Neuronal stem cell (in vitro differentiated cells): ENCODE data around the gene ATP5MG.

ENCODE experiments used
- DNase-seq: peaks from one replicate; pipeline ENCODE4 v3.0.0-alpha.2; 2013; ENCODE audit warnings: low spot score
- H2AFZ ChIP-seq: one replicate; pipeline ENCODE4 v1.6.1; 2013; ENCODE audit warnings: mild to moderate bottlenecking, low read length, inconsistent platforms
- H2AK5ac ChIP-seq: 2 replicates; pipeline ENCODE4 v1.6.1; 2013; ENCODE audit warnings: low read depth, mild to moderate bottlenecking, inconsistent platforms, low read length, moderate library complexity, mixed read lengths
- H2BK120ac ChIP-seq: 2 replicates; pipeline ENCODE4 v1.6.1; 2013; ENCODE audit warnings: low read depth, mild to moderate bottlenecking, inconsistent platforms, low read length, moderate library complexity, mixed read lengths
- H2BK12ac ChIP-seq: one replicate; pipeline ENCODE4 v1.6.1; 2013; ENCODE audit warnings: low read length, inconsistent platforms
- H2BK15ac ChIP-seq: 2 replicates; pipeline ENCODE4 v1.6.1; 2013; ENCODE audit warnings: mild to moderate bottlenecking, low read length, inconsistent platforms, mixed read lengths
- H2BK5ac ChIP-seq: one replicate; pipeline ENCODE4 v1.6.1; 2013; ENCODE audit warnings: inconsistent platforms, mild to moderate bottlenecking, low read length, moderate library complexity
- H3K14ac ChIP-seq: one replicate; pipeline ENCODE4 v1.6.1; 2013; ENCODE audit warnings: low read length, inconsistent platforms
- H3K18ac ChIP-seq: 2 replicates; pipeline ENCODE4 v1.6.1; 2013; ENCODE audit warnings: low read length, inconsistent platforms
- H3K23ac ChIP-seq: 2 replicates; pipeline ENCODE4 v1.6.1; 2013; ENCODE audit warnings: low read depth, mild to moderate bottlenecking, mixed read lengths, low read length, inconsistent platforms; ENCODE audit not compliant: poor library complexity
- H3K27ac ChIP-seq: replicated peaks from 3 replicates; pipeline ENCODE4 v1.5.1; 2013; ENCODE audit warnings: low read length, inconsistent platforms
- H3K27me3 ChIP-seq, 3 experiments: 2 replicates each; pipeline ENCODE4 v1.6.1; 2013; ENCODE audit warnings: low read length in 3 of 3, mild to moderate bottlenecking in 2 of 3, inconsistent platforms in 1 of 3, low read depth in 1 of 3, mixed read lengths in 1 of 3, moderate library complexity in 1 of 3; ENCODE audit not compliant: control insufficient read depth in 3 of 3, insufficient read depth in 3 of 3
- H3K36me3 ChIP-seq, 2 donors: replicated peaks in 1 of 2; 2 replicates each; pipeline ENCODE4 v1.6.1; 2013; ENCODE audit warnings: low read length in 2 of 2; ENCODE audit not compliant: control insufficient read depth in 2 of 2, insufficient read depth in 2 of 2
- H3K4ac ChIP-seq: 2 replicates; pipeline ENCODE4 v1.6.1; 2013; ENCODE audit warnings: inconsistent platforms, mild to moderate bottlenecking, low read length, moderate library complexity
- H3K4me1 ChIP-seq, 2 donors: 1 replicate in 1 of 2; 2 replicates in 1 of 2; pipeline ENCODE4 v1.6.1; 2013; ENCODE audit warnings: low read length in 2 of 2, low read depth in 1 of 2; ENCODE audit not compliant: control insufficient read depth in 2 of 2, insufficient read depth in 1 of 2
- H3K4me2 ChIP-seq: one replicate; pipeline ENCODE4 v1.6.1; 2013; ENCODE audit warnings: mild to moderate bottlenecking, low read length, inconsistent platforms; ENCODE audit not compliant: insufficient read depth, poor library complexity, severe bottlenecking
- H3K4me3 ChIP-seq, 2 donors: 2 replicates each; pipeline ENCODE4 v1.5.1; 2013; ENCODE audit warnings: low read length in 2 of 2, mild to moderate bottlenecking in 2 of 2, inconsistent platforms in 1 of 2, moderate library complexity in 1 of 2
- H3K79me1 ChIP-seq: one replicate; pipeline ENCODE4 v1.6.1; 2013; ENCODE audit warnings: low read depth, mild to moderate bottlenecking, inconsistent platforms, low read length, moderate library complexity
- H3K9ac ChIP-seq: one replicate; pipeline ENCODE4 v1.6.1; 2013; ENCODE audit warnings: mild to moderate bottlenecking, low read depth, low read length, inconsistent platforms; ENCODE audit not compliant: poor library complexity
- H3K9me3 ChIP-seq, 2 donors: replicated peaks in 1 of 2; 2 replicates each; pipeline versions ENCODE3 to v1.6.1; 2013; ENCODE audit warnings: low read length in 2 of 2, mild to moderate bottlenecking in 2 of 2, inconsistent platforms in 1 of 2, low read depth in 1 of 2, mixed read lengths in 1 of 2, moderate library complexity in 1 of 2; ENCODE audit not compliant: control insufficient read depth in 2 of 2, insufficient read depth in 1 of 2
- H4K8ac ChIP-seq: one replicate; pipeline ENCODE4 v1.6.1; 2013; ENCODE audit warnings: low read depth, mild to moderate bottlenecking, inconsistent platforms, low read length, moderate library complexity
- H4K91ac ChIP-seq: one replicate; pipeline ENCODE4 v1.6.1; 2013; ENCODE audit warnings: low read length, low read depth, mild to moderate bottlenecking, inconsistent platforms; ENCODE audit not compliant: poor library complexity
- WGBS, 2 donors: extraction: QIAGEN DNeasy Blood & Tissue Kit; methylation state at CpG; one replicate each; pipeline ENCODE4 v1.1.7; 2013; ENCODE audit warnings: missing lambda C conversion rate in 2 of 2, mixed read lengths in 1 of 2; ENCODE audit not compliant: insufficient read length in 2 of 2, insufficient replicate concordance in 1 of 2; ENCODE audit errors: extremely low coverage in 2 of 2; 5-methylcytosine and 5-hydroxymethylcytosine counted together

Gene ATP5MG

GRCh38 chr11:118373263-118373662 is 28.1 kb upstream of the ATP5MG start:
- Histone ChIP-seq H3K14ac (no peak overlapping the region), H3K36me3 (peaks cover 17 to 91% of the 10 kb centered on the region in 2 donors), H3K79me1 (no peaks in the 10 kb centered on the region), H3K27me3 (no peaks in the 10 kb centered on the region), H3K4me2 (no peak overlapping the region), H3K4ac (no peak overlapping the region), H4K91ac (no peak overlapping the region), H2AK5ac (no peak overlapping the region), H3K4me1 (no peaks in the 10 kb centered on the region), H2BK15ac (no peak overlapping the region), H3K18ac (no peak overlapping the region), H4K8ac (no peak overlapping the region), H3K9ac (no peak overlapping the region), H2BK5ac (no peak overlapping the region), H3K23ac (no peak overlapping the region), H3K9me3 (no peaks in the 10 kb centered on the region), H2BK120ac (no peak overlapping the region), H2AFZ (no peak overlapping the region), H2BK12ac (no peak overlapping the region), H3K4me3 (no peak overlapping the region), H3K27ac (no peak overlapping the region)
- DNase-seq = no peak
- WGBS, 2 donors = no CpG with 5 or more reads among the region's 2 CpGs

- no peak overlapping the region for H3K14ac ChIP-seq
- no peak overlapping the region for H3K4me3 ChIP-seq
- no peaks in the 10 kb centered on the region for H3K4me1 ChIP-seq
- H3K79me1 ChIP-seq = no peaks in the 10 kb centered on the region
- H3K9me3 ChIP-seq = no peaks in the 10 kb centered on the region
- H3K4me2 ChIP-seq = no peak overlapping the region
- no peak overlapping the region for H3K9ac ChIP-seq
- H2BK12ac ChIP-seq = no peak overlapping the region
- H3K36me3 ChIP-seq = peaks cover 17 to 91% of the 10 kb centered on the region in 2 donors
- no peak overlapping the region for H2BK5ac ChIP-seq
- no peak overlapping the region for H2BK120ac ChIP-seq
- no peak overlapping the region for H2AK5ac ChIP-seq
- no peak overlapping the region for H4K91ac ChIP-seq
- no peaks in the 10 kb centered on the region for H3K27me3 ChIP-seq
- H3K4ac ChIP-seq = no peak overlapping the region
- WGBS, 2 donors = no CpG with 5 or more reads among the region's 5 CpGs
- H4K8ac ChIP-seq = no peak overlapping the region
- H3K27ac ChIP-seq = no peak overlapping the region
- H2AFZ ChIP-seq = no peak overlapping the region
- H2BK15ac ChIP-seq = no peak overlapping the region
- DNase-seq = no peak
- H3K23ac ChIP-seq = no peak overlapping the region
- no peak overlapping the region for H3K18ac ChIP-seq
Observed at GRCh38 chr11:118373871-118374270, 27.5 kb upstream of the ATP5MG start.

GRCh38 chr11:118374729-118375128 is 26.7 kb upstream of the ATP5MG start:
- Histone ChIP-seq H3K23ac (no peak overlapping the region), H4K8ac (no peak overlapping the region), H3K36me3 (peaks cover 18 to 91% of the 10 kb centered on the region in 2 donors)

GRCh38 chr11:118375978-118376377 is 25.4 kb upstream of the ATP5MG start:
- H2BK120ac ChIP-seq = no peak overlapping the region
- H3K23ac ChIP-seq = no peak overlapping the region
- no peak overlapping the region for H4K91ac ChIP-seq
- H3K36me3 ChIP-seq = peaks cover 19 to 93% of the 10 kb centered on the region in 2 donors
- H3K4me2 ChIP-seq = no peak overlapping the region
- no peak overlapping the region for H4K8ac ChIP-seq
- DNase-seq = no peak
- no peak overlapping the region for H2AFZ ChIP-seq
- no peak overlapping the region for H3K4me3 ChIP-seq
- H3K4ac ChIP-seq = no peak overlapping the region
- no peak overlapping the region for H2BK15ac ChIP-seq
- H3K9ac ChIP-seq = no peak overlapping the region
- H3K9me3 ChIP-seq = no peaks in the 10 kb centered on the region
- no peaks in the 10 kb centered on the region for H3K4me1 ChIP-seq
- no peak overlapping the region for H3K18ac ChIP-seq
- H2AK5ac ChIP-seq = no peak overlapping the region
- no peak overlapping the region for H2BK12ac ChIP-seq
- H3K79me1 ChIP-seq = no peaks in the 10 kb centered on the region
- H2BK5ac ChIP-seq = no peak overlapping the region
- no peak overlapping the region for H3K27ac ChIP-seq
- no peaks in the 10 kb centered on the region for H3K27me3 ChIP-seq
- no peak overlapping the region for H3K14ac ChIP-seq

More at GRCh38 chr11:118374729-118375128, 26.7 kb upstream of the ATP5MG start:
- no peaks in the 10 kb centered on the region for H3K4me1 ChIP-seq
- no peak overlapping the region for H3K18ac ChIP-seq
- H3K27ac ChIP-seq = no peak overlapping the region
- H3K4me2 ChIP-seq = no peak overlapping the region
- H2BK12ac ChIP-seq = no peak overlapping the region
- no peak overlapping the region for H3K9ac ChIP-seq
- H2BK120ac ChIP-seq = no peak overlapping the region
- WGBS, 2 donors = no CpG with 5 or more reads among the region's 3 CpGs
- H3K4me3 ChIP-seq = no peak overlapping the region
- no peak overlapping the region for H3K4ac ChIP-seq
- H3K9me3 ChIP-seq = no peaks in the 10 kb centered on the region
- H3K79me1 ChIP-seq = no peaks in the 10 kb centered on the region
- no peak for DNase-seq
- no peak overlapping the region for H2BK15ac ChIP-seq
- H2BK5ac ChIP-seq = no peak overlapping the region
- H2AK5ac ChIP-seq = no peak overlapping the region
- no peak overlapping the region for H2AFZ ChIP-seq
- no peak overlapping the region for H4K91ac ChIP-seq
- no peak overlapping the region for H3K14ac ChIP-seq
- H3K27me3 ChIP-seq = no peaks in the 10 kb centered on the region
